22Rv1 (cell line): ENCODE data around the gene JAK3.

Source experiments
- CTCF ChIP-seq: fragments of 450-650 bp; IDR thresholded peaks from 2 replicates; pipeline ENCODE4 v1.5.1; 2017; ENCODE audit warnings: mild to moderate bottlenecking
- ZFX ChIP-seq: fragments of 450-650 bp; IDR thresholded peaks from 2 replicates; pipeline ENCODE4 v1.6.1; 2017; ENCODE audit warnings: antibody characterized with exemption, borderline replicate concordance

DNA sequence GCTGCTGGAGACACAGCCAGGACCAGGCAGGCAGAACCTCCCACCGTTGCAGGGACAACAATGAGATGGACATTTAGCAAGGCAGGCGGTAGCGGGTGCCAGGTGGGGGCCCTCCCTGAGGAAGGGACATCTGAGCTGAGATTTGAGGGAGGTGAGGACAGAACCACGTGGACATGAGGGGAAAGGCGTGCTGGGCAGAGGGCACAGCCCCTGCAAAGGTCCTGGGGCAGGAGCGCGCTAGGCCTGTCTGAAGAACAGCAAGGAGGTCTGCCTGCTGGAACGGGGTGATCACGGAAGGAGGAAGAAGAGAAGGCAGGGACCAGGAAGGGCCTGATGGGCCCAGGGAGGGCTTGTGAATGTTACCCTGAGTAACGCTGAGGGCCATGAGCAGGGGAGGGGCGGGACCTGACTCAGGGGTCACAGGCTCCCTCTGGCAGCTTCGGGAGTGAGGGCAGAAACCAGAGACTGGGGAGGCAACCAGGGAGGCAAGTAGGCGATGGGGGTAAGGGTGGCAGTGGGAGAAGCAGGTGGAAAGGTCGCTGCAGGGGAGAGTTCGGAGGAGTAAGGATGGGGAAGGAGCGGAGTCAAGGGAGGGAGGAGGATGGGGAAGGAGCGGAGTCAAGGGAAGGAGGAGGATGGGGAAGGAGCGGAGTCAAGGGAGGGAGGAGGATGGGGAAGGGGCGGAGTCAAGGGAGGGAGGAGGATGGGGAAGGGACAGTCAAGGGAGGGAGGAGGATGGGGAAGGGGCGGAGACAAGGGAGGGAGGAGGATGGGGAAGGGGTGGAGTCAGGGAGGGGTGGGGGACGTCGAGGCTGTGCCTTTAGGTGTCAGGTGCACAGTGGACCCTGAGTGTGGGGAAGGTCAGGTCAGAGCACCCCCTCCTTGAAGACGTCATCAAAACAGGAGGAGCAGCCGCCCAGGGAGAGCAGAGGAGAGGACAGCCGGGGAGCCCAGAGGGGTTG is 68.5 kb downstream of the JAK3 start:
- TF ChIP-seq CTCF (no peak), ZFX (no peak)
